CD4-positive, alpha-beta T cell treated with Interleukin-15 for 4 hours (primary cell): ENCODE measurements around the gene ABHD4.
A peak's percentile ranks its signal among the peaks of the same experiment; 100 is the strongest.
"Not testable (repeated sequence)": the region's sequence is repeated elsewhere in the genome, so short reads cannot be mapped to it uniquely, and the experiment has no call there.

Experiments
- DNase-seq: peaks from one replicate; pipeline ENCODE4 v3.0.0-alpha.2; 2020; ENCODE audit warnings: low spot score

The ABHD4 gene

GRCh38 chr14:22561661-22562579 lies 36.2 kb upstream of the ABHD4 start:
- DNase-seq = peak; percentile 88

GRCh38 chr14:22563987-22564386 lies 34.1 kb upstream of the ABHD4 start:
- no peak for DNase-seq

GRCh38 chr14:22564463-22564862 lies 33.6 kb upstream of the ABHD4 start:
- DNase-seq = no peak

GRCh38 chr14:22565391-22565945 lies 32.6 kb upstream of the ABHD4 start:
- no peak for DNase-seq

- DNase-seq = not testable (repeated sequence)
Observed at GRCh38 chr14:22566266-22566665, 31.8 kb upstream of the ABHD4 start.

GRCh38 chr14:22566845-22567244 lies 31.3 kb upstream of the ABHD4 start:
- DNase-seq = peak; percentile 85

- no peak for DNase-seq
Observed at GRCh38 chr14:22567437-22567836, 30.7 kb upstream of the ABHD4 start.

GRCh38 chr14:22569106-22569736 lies 28.9 kb upstream of the ABHD4 start:
- no peak for DNase-seq

- no peak for DNase-seq
Observed at GRCh38 chr14:22569737-22570131, 28.4 kb upstream of the ABHD4 start.

- peak; percentile 97 for DNase-seq
Observed at GRCh38 chr14:22570132-22570949, 27.8 kb upstream of the ABHD4 start.

- no peak for DNase-seq
Observed at GRCh38 chr14:22572562-22573058, 25.5 kb upstream of the ABHD4 start.

GRCh38 chr14:22573804-22574203 lies 24.3 kb upstream of the ABHD4 start:
- no peak for DNase-seq

GRCh38 chr14:22577334-22577908 lies 20.7 kb upstream of the ABHD4 start:
- no peak for DNase-seq

- DNase-seq = no peak
Observed at GRCh38 chr14:22579236-22579635, 18.9 kb upstream of the ABHD4 start.

GRCh38 chr14:22579881-22580280 lies 18.2 kb upstream of the ABHD4 start:
- DNase-seq = no peak

GRCh38 chr14:22580625-22581024 lies 17.5 kb upstream of the ABHD4 start:
- DNase-seq = no peak

GRCh38 chr14:22583994-22584393 lies 14.1 kb upstream of the ABHD4 start:
- no peak for DNase-seq

- DNase-seq = no peak
Observed at GRCh38 chr14:22587247-22587646, 10.9 kb upstream of the ABHD4 start.

- DNase-seq = peak; percentile 28
Observed at GRCh38 chr14:22587677-22588422, 10.2 kb upstream of the ABHD4 start.

GRCh38 chr14:22588526-22589095 lies 9.5 kb upstream of the ABHD4 start:
- peak; percentile 46 for DNase-seq
